Subcutaneous adipose tissue (tissue), 4 donors: ENCODE data around the gene TXNDC5. TPM values are rescaled to one million over a fixed set of nuclear protein-coding genes. Genes with fewer than 3 reads are reported as not detected.

Experiments
- CTCF ChIP-seq: fragments of 450-650 bp; IDR thresholded peaks from one replicate; pipeline ENCODE4 v1.5.1; 2016; ENCODE audit warnings: low read depth, mild to moderate bottlenecking, control low read depth, antibody characterized with exemption, moderate library complexity
- total RNA-seq, 4 donors: library from RNA; depleted of rRNA; stranded (reverse); fragments of >200 nt; gene quantifications; one replicate each; pipeline ENCODE4 v1.1.0, GENCODE V29; 2016

TXNDC5 gene
- total RNA-seq, 4 donors from 2014 or later = 134 to 170 (median 153) TPM

- no peak for TF ChIP-seq CTCF
Observed at GRCh38 chr6:7921632-7922092, 11.1 kb upstream of the TXNDC5 start.

GRCh38 chr6:7921046-7921445, 10.5 kb upstream of the TXNDC5 start:
- TF ChIP-seq CTCF = no peak

- no peak for TF ChIP-seq CTCF
Observed at GRCh38 chr6:7920425-7920824, 9.8 kb upstream of the TXNDC5 start.

GRCh38 chr6:7919871-7920270, 9.3 kb upstream of the TXNDC5 start:
- TF ChIP-seq CTCF = no peak

- TF ChIP-seq CTCF = no peak
Observed at GRCh38 chr6:7918403-7918802, 7.8 kb upstream of the TXNDC5 start.

- TF ChIP-seq CTCF = no peak
Observed at GRCh38 chr6:7917729-7918128, 7.1 kb upstream of the TXNDC5 start.

- TF ChIP-seq CTCF = no peak
Observed at GRCh38 chr6:7916959-7917358, 6.4 kb upstream of the TXNDC5 start.
